ENCODE data around the gene REP15.
"Not testable (repeated sequence)": the region's sequence is repeated elsewhere in the genome, so short reads cannot be mapped to it uniquely, and the experiment has no call there.

REP15 gene

GRCh38 chr12:27696293-27696652 is at the start of gene REP15:
REP15 (plus strand) TSS chr12:27696447; CDS start chr12:27696563, 116 bp downstream.
- no peak within 1 kb of the TSS for H3K4me3 ChIP-seq (ENCODE audit: low read depth, low read length)
- no peak for DNase-seq (ENCODE audit: low read depth)
- TF ChIP-seq POLR2A (IDR thresholded peaks at IDR 0.05; ENCODE audit: extremely low read depth, insufficient read length) (no peak), CTCF (IDR thresholded peaks at IDR 0.05; ENCODE audit: low read depth, low read length) (no peak), MAX (IDR thresholded peaks at IDR 0.05; ENCODE audit: low read depth, low read length) (no peak), MYC (IDR thresholded peaks at IDR 0.05; ENCODE audit: low read depth, low read length) (no peak)

GRCh38 chr12:27650011-27650410 is 46.2 kb upstream of the REP15 start:
- no peak overlapping the region for H3K4me3 ChIP-seq (ENCODE audit: low read depth, low read length)
- DNase-seq (ENCODE audit: low read depth) = no peak
- TF ChIP-seq MAX (IDR thresholded peaks at IDR 0.05; ENCODE audit: low read depth, low read length) (no peak), POLR2A (IDR thresholded peaks at IDR 0.05; ENCODE audit: extremely low read depth, insufficient read length) (no peak), MYC (IDR thresholded peaks at IDR 0.05; ENCODE audit: low read depth, low read length) (no peak)

- no peak for TF ChIP-seq MYC (IDR thresholded peaks at IDR 0.05; ENCODE audit: low read depth, low read length)
- no peak for TF ChIP-seq MAX (IDR thresholded peaks at IDR 0.05; ENCODE audit: low read depth, low read length)
- no peak for TF ChIP-seq POLR2A (IDR thresholded peaks at IDR 0.05; ENCODE audit: extremely low read depth, insufficient read length)
- TF ChIP-seq CTCF (IDR thresholded peaks at IDR 0.05; ENCODE audit: low read depth, low read length) = no peak
- no peak for DNase-seq (ENCODE audit: low read depth)
- no peak overlapping the region for H3K4me3 ChIP-seq (ENCODE audit: low read depth, low read length)
Observed at GRCh38 chr12:27651201-27651600, 45.0 kb upstream of the REP15 start.

GRCh38 chr12:27652174-27652763 is 44.0 kb upstream of the REP15 start:
- no peak overlapping the region for H3K4me3 ChIP-seq (ENCODE audit: low read depth, low read length)
- peak; percentile 77 for DNase-seq (ENCODE audit: low read depth)
- TF ChIP-seq CTCF (IDR thresholded peaks at IDR 0.05; ENCODE audit: low read depth, low read length) (peak; percentile 99), MYC (IDR thresholded peaks at IDR 0.05; ENCODE audit: low read depth, low read length) (peak; percentile 26; the same call in 1 of the 2 replicates), MAX (IDR thresholded peaks at IDR 0.05; ENCODE audit: low read depth, low read length) (no peak)

- DNase-seq (ENCODE audit: low read depth) = no peak
- no peak overlapping the region for H3K4me3 ChIP-seq (ENCODE audit: low read depth, low read length)
- TF ChIP-seq POLR2A (IDR thresholded peaks at IDR 0.05; ENCODE audit: extremely low read depth, insufficient read length) = no peak
- no peak for TF ChIP-seq MAX (IDR thresholded peaks at IDR 0.05; ENCODE audit: low read depth, low read length)
- no peak for TF ChIP-seq CTCF (IDR thresholded peaks at IDR 0.05; ENCODE audit: low read depth, low read length)
Observed at GRCh38 chr12:27653661-27654060, 42.6 kb upstream of the REP15 start.

GRCh38 chr12:27655476-27655875 is 40.8 kb upstream of the REP15 start:
- H3K4me3 ChIP-seq (ENCODE audit: low read depth, low read length); DNase-seq (ENCODE audit: low read depth): not testable (repeated sequence)

GRCh38 chr12:27657296-27657695 is 39.0 kb upstream of the REP15 start:
- no peak overlapping the region for H3K4me3 ChIP-seq (ENCODE audit: low read depth, low read length)
- no peak for TF ChIP-seq MAX (IDR thresholded peaks at IDR 0.05; ENCODE audit: low read depth, low read length)
- no peak for TF ChIP-seq CTCF (IDR thresholded peaks at IDR 0.05; ENCODE audit: low read depth, low read length)
- TF ChIP-seq MYC (IDR thresholded peaks at IDR 0.05; ENCODE audit: low read depth, low read length) = no peak
- no peak for TF ChIP-seq POLR2A (IDR thresholded peaks at IDR 0.05; ENCODE audit: extremely low read depth, insufficient read length)
- DNase-seq (ENCODE audit: low read depth) = no peak
